Islet precursor cell (in vitro differentiated cells): Measurements from ENCODE around the gene GPC5.

ENCODE experiments used
- DNase-seq: peaks from one replicate; pipeline ENCODE4 v3.0.0-alpha.2; 2018

The GPC5 gene

GRCh38 chr13:92727118-92727517 is 1328.7 kb downstream of the GPC5 start:
- DNase-seq: no peak

GRCh38 chr13:92734068-92734467 is 1335.6 kb downstream of the GPC5 start:
- DNase-seq: no peak

GRCh38 chr13:92734545-92734944 is 1336.1 kb downstream of the GPC5 start:
- DNase-seq: no peak

- no peak for DNase-seq
Measured at GRCh38 chr13:92735909-92736308, 1337.5 kb downstream of the GPC5 start.

- no peak for DNase-seq
Measured at GRCh38 chr13:92739306-92739818, 1340.9 kb downstream of the GPC5 start.

- DNase-seq: no peak
Measured at GRCh38 chr13:92743992-92744391, 1345.6 kb downstream of the GPC5 start.

GRCh38 chr13:92745258-92745657 is 1346.8 kb downstream of the GPC5 start:
- DNase-seq: no peak

GRCh38 chr13:92752705-92753104 is 1354.3 kb downstream of the GPC5 start:
- DNase-seq: peak; percentile 83

GRCh38 chr13:92761710-92762109 is 1363.3 kb downstream of the GPC5 start:
- no peak for DNase-seq

- no peak for DNase-seq
Measured at GRCh38 chr13:92767468-92767867, 1369.0 kb downstream of the GPC5 start.

GRCh38 chr13:92768602-92769001 is 1370.2 kb downstream of the GPC5 start:
- no peak for DNase-seq

- no peak for DNase-seq
Measured at GRCh38 chr13:92769046-92769445, 1370.6 kb downstream of the GPC5 start.

GRCh38 chr13:92775658-92776057 is 1377.2 kb downstream of the GPC5 start:
- no peak for DNase-seq

- DNase-seq: no peak
Measured at GRCh38 chr13:92781965-92782690, 1383.7 kb downstream of the GPC5 start.

GRCh38 chr13:92802776-92803175 is 1404.4 kb downstream of the GPC5 start:
- no peak for DNase-seq

GRCh38 chr13:92804346-92804745 is 1405.9 kb downstream of the GPC5 start:
- DNase-seq: no peak

- DNase-seq: no peak
Measured at GRCh38 chr13:92804926-92805325, 1406.5 kb downstream of the GPC5 start.

- no peak for DNase-seq
Measured at GRCh38 chr13:92805766-92806165, 1407.3 kb downstream of the GPC5 start.

- DNase-seq: no peak
Measured at GRCh38 chr13:92806215-92806614, 1407.8 kb downstream of the GPC5 start.

GRCh38 chr13:92807353-92807752 is 1408.9 kb downstream of the GPC5 start:
- no peak for DNase-seq

GRCh38 chr13:92807966-92808365 is 1409.5 kb downstream of the GPC5 start:
- DNase-seq: no peak

- no peak for DNase-seq
Measured at GRCh38 chr13:92821324-92821723, 1422.9 kb downstream of the GPC5 start.

- DNase-seq: no peak
Measured at GRCh38 chr13:92823059-92823458, 1424.6 kb downstream of the GPC5 start.

GRCh38 chr13:92825938-92826596 is 1427.6 kb downstream of the GPC5 start:
- DNase-seq: no peak

- DNase-seq: no peak
Measured at GRCh38 chr13:92827503-92827902, 1429.1 kb downstream of the GPC5 start.
